Measurements from ENCODE around the gene TNRC18. TPM values are rescaled to one million over a fixed set of nuclear protein-coding genes. Genes with fewer than 3 reads are reported as not detected.
A peak's percentile ranks its signal among the peaks of the same experiment; 100 is the strongest.

The TNRC18 gene
- total and polyA plus RNA-seq, 9 of the 15 experiments (the other 6 are each of a cell fraction or from before 2014, with no cell fraction given) = 0.03 to 43.2 (median 18.0) TPM

DNA sequence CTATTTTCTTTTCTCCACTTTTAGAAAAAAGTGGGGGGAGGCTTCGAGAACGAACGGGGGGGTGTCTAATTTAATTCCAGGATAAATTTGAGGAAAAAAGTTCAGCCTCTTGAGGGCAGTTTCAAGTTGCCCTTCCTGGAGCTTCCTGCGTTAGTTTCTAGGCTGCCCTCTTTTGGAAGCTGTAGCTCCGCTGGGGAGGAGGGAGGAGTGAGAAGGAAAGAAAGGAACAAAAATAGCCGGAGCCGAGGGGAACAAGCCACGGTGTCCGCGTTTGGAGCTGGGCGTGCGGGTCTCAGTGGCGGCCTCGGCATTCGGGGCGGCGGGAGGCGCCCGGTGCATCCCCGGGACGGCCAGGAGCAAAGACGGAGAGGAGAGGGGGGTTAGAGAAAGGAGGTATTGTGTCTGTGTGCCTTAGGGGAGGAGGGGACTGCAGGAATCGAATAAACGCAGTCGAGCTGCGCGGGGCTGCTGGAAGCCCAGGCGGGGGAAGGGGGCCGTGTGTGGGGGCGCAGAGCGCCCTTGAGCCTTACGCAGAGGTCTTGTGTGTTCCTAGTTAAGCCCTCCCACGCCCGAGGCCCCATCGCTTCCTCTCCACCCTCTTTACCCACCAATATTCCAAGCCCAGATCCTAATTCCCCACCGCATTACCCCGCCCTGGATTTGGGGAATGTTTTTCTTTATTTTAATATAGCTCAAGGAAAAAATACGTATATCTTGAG is 2.0 kb upstream of the TNRC18 start (continued):
- TF ChIP-seq, protein P1, sequence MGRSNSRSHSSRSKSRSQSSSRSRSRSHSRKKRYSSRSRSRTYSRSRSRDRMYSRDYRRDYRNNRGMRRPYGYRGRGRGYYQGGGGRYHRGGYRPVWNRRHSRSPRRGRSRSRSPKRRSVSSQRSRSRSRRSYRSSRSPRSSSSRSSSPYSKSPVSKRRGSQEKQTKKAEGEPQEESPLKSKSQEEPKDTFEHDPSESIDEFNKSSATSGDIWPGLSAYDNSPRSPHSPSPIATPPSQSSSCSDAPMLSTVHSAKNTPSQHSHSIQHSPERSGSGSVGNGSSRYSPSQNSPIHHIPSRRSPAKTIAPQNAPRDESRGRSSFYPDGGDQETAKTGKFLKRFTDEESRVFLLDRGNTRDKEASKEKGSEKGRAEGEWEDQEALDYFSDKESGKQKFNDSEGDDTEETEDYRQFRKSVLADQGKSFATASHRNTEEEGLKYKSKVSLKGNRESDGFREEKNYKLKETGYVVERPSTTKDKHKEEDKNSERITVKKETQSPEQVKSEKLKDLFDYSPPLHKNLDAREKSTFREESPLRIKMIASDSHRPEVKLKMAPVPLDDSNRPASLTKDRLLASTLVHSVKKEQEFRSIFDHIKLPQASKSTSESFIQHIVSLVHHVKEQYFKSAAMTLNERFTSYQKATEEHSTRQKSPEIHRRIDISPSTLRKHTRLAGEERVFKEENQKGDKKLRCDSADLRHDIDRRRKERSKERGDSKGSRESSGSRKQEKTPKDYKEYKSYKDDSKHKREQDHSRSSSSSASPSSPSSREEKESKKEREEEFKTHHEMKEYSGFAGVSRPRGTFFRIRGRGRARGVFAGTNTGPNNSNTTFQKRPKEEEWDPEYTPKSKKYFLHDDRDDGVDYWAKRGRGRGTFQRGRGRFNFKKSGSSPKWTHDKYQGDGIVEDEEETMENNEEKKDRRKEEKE (IDR thresholded peaks at IDR 0.05; ENCODE audit: borderline replicate concordance in 1 of 2, control insufficient read depth in 1 of 2, low read depth in 2 of 2, low read length in 1 of 2) = 0 out of 4 replicates have a peak, but pooled peaks of 1 of the 2 experiments have one; percentile 79
- TF ChIP-seq MEF2A (IDR thresholded peaks at IDR 0.05; ENCODE audit: control insufficient read depth, low read depth, low read length) (peak; percentile 19; the same call in 1 of the 2 replicates), ZNF785 (CRISPR knock-in tag; IDR thresholded peaks at IDR 0.05) (no peak), U2AF1 (optimal IDR thresholded peaks at IDR 0.05; ENCODE audit: low read depth, low read length) (no peak), SPI1 (IDR thresholded peaks at IDR 0.05; ENCODE audit: borderline replicate concordance, low read depth, low read length) (peak; percentile 61), ZNF224 (CRISPR knock-in tag; IDR thresholded peaks at IDR 0.05) (no peak), SMARCA4 (IDR thresholded peaks at IDR 0.05) (0 out of 2 replicates have a peak, but pooled peaks have one; percentile 50), ZNF212 (CRISPR knock-in tag; IDR thresholded peaks at IDR 0.05) (no peak), ASH1L (IDR thresholded peaks at IDR 0.05; ENCODE audit: borderline replicate concordance, low read depth, partially characterized antibody) (peak; percentile 14), MYNN (IDR thresholded peaks at IDR 0.05) (0 out of 2 replicates have a peak, but pooled peaks have one; percentile 2), MYNN (CRISPR knock-in tag; IDR thresholded peaks at IDR 0.05) (no peak), NCOR1 (IDR thresholded peaks at IDR 0.05) (no peak)
- TF ChIP-seq, protein P2, sequence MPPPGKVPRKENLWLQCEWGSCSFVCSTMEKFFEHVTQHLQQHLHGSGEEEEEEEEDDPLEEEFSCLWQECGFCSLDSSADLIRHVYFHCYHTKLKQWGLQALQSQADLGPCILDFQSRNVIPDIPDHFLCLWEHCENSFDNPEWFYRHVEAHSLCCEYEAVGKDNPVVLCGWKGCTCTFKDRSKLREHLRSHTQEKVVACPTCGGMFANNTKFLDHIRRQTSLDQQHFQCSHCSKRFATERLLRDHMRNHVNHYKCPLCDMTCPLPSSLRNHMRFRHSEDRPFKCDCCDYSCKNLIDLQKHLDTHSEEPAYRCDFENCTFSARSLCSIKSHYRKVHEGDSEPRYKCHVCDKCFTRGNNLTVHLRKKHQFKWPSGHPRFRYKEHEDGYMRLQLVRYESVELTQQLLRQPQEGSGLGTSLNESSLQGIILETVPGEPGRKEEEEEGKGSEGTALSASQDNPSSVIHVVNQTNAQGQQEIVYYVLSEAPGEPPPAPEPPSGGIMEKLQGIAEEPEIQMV (tag; conservative IDR thresholded peaks at IDR 0.05; ENCODE audit: low read depth) = no peak
- TF ChIP-seq, protein P3, sequence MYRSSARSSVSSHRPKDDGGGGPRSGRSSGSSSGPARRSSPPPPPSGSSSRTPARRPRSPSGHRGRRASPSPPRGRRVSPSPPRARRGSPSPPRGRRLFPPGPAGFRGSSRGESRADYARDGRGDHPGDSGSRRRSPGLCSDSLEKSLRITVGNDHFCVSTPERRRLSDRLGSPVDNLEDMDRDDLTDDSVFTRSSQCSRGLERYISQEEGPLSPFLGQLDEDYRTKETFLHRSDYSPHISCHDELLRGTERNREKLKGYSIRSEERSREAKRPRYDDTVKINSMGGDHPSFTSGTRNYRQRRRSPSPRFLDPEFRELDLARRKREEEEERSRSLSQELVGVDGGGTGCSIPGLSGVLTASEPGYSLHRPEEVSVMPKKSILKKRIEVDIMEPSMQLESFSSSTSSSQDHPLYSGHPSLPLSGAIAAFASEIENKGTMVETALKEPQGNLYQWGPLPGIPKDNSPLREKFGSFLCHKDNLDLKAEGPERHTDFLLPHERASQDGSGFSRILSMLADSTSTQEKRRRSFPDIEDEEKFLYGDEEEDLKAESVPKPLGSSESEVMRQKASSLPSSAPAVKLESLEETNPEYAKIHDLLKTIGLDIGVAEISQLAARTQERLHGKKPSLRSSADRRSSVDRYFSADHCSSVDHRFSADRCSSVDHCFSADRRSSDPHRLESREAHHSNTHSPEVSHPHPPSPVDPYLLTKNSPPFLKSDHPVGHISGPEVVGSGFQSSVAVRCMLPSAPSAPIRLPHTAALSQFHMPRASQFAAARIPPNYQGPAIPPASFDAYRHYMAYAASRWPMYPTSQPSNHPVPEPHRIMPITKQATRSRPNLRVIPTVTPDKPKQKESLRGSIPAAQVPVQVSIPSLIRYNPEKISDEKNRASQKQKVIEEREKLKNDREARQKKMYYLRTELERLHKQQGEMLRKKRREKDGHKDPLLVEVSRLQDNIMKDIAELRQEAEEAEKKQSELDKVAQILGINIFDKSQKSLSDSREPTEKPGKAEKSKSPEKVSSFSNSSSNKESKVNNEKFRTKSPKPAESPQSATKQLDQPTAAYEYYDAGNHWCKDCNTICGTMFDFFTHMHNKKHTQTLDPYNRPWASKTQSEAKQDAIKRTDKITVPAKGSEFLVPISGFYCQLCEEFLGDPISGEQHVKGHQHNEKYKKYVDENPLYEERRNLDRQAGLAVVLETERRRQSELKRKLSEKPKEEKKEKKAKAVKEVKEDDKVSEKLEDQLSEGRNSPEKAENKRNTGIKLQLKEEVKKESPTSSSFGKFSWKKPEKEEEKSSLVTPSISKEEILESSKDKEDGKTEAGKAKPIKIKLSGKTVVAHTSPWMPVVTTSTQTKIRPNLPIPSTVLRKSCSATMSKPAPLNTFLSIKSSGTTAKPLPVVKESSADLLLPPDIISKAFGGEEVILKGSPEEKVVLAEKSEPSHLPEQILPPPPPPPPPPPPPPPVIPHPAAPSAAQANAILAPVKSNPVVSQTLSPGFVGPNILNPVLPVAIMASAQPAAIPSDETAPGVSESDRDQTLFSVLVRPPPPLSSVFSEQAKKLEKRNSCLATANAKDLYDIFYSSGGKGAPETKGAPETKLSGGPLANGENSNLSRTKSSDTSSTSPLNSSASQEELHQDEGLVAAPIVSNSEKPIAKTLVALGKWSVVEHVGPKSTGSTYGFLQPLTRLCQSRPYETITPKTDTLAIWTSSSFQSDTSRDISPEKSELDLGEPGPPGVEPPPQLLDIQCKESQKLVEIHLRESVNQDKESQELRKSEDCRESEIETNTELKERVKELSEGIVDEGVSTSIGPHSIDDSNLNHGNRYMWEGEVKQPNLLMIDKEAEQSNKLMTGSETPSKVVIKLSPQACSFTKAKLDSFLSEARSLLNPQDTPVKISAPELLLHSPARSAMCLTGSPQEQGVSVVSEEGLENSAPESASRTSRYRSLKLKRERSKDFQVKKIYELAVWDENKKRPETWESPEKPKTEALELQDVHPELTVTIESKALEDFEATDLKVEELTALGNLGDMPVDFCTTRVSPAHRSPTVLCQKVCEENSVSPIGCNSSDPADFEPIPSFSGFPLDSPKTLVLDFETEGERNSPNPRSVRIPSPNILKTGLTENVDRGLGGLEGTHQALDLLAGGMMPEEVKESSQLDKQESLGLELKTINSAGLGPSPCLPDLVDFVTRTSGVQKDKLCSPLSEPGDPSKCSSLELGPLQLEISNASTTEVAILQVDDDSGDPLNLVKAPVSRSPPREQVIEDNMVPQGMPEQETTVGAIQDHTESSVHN (IDR thresholded peaks at IDR 0.05; ENCODE audit: borderline replicate concordance in 1 of 2, low read depth in 1 of 2) = 0 out of 4 replicates have a peak, but pooled peaks of 1 of the 2 experiments have one; percentile 40
